Activated T-helper 1 cell treated with Interleukin-2 at 50 U/mL for 16 hours (primary cell): Measurements from ENCODE around the gene MRPL53.
A peak's percentile ranks its signal among the peaks of the same experiment; 100 is the strongest.
"Not testable (repeated sequence)": the region's sequence is repeated elsewhere in the genome, so short reads cannot be mapped to it uniquely, and the experiment has no call there.

Source experiments
- DNase-seq: peaks from one replicate; pipeline ENCODE4 v3.0.0-alpha.2; 2020; ENCODE audit warnings: low read depth

The MRPL53 gene

GRCh38 chr2:74481961-74482800 is 9.7 kb upstream of the MRPL53 start:
- DNase-seq = peak; percentile 35

GRCh38 chr2:74481431-74481830 is 9.0 kb upstream of the MRPL53 start:
- DNase-seq = no peak

GRCh38 chr2:74474899-74475298 is 2.4 kb upstream of the MRPL53 start:
- DNase-seq = no peak

- no peak for DNase-seq
These were observed 2.0 kb upstream of the MRPL53 start for GRCh38 chr2:74474481-74474880.

- DNase-seq = no peak
These were observed 422 bp upstream of the MRPL53 start for GRCh38 chr2:74472945-74473258.

- no peak for DNase-seq
These were observed 981 bp downstream of the MRPL53 start for GRCh38 chr2:74471332-74472065.

GRCh38 chr2:74470742-74471141 is 1.7 kb downstream of the MRPL53 start:
- not testable (repeated sequence) for DNase-seq

GRCh38 chr2:74464406-74464805 is 8.1 kb downstream of the MRPL53 start:
- no peak for DNase-seq

GRCh38 chr2:74462786-74463105 is 9.7 kb downstream of the MRPL53 start:
- DNase-seq = no peak

- no peak for DNase-seq
These were observed 10.3 kb downstream of the MRPL53 start for GRCh38 chr2:74462054-74462785.

- no peak for DNase-seq
These were observed 11.1 kb downstream of the MRPL53 start for GRCh38 chr2:74461187-74462053.

- not testable (repeated sequence) for DNase-seq
These were observed 12.3 kb downstream of the MRPL53 start for GRCh38 chr2:74460187-74460586.

GRCh38 chr2:74459503-74460118 is 12.9 kb downstream of the MRPL53 start:
- not testable (repeated sequence) for DNase-seq

GRCh38 chr2:74458938-74459363 is 13.5 kb downstream of the MRPL53 start:
- no peak for DNase-seq

- peak; percentile 97 for DNase-seq
These were observed 14.1 kb downstream of the MRPL53 start, which contains the start of gene WBP1 for GRCh38 chr2:74458132-74458937. WBP1 (plus strand) TSS chr2:74458438; CDS start chr2:74458603, 165 bp downstream.

- peak; percentile 70 for DNase-seq
These were observed 14.8 kb downstream of the MRPL53 start for GRCh38 chr2:74457549-74458131.

- DNase-seq = no peak
These were observed 15.3 kb downstream of the MRPL53 start for GRCh38 chr2:74457129-74457548.

GRCh38 chr2:74454654-74455511 is 17.6 kb downstream of the MRPL53 start, which contains the start of gene INO80B:
INO80B (plus strand) TSS chr2:74455087; CDS start chr2:74455117, 30 bp downstream.
- peak; percentile 94 for DNase-seq
